Measurements from ENCODE around the gene MPHOSPH10. TPM values are rescaled to one million over a fixed set of nuclear protein-coding genes. Genes with fewer than 3 reads are reported as not detected.
A peak's percentile ranks its signal among the peaks of the same experiment; 100 is the strongest.
"Not testable (repeated sequence)": the region's sequence is repeated elsewhere in the genome, so short reads cannot be mapped to it uniquely, and the experiment has no call there.

The MPHOSPH10 gene, protein sequence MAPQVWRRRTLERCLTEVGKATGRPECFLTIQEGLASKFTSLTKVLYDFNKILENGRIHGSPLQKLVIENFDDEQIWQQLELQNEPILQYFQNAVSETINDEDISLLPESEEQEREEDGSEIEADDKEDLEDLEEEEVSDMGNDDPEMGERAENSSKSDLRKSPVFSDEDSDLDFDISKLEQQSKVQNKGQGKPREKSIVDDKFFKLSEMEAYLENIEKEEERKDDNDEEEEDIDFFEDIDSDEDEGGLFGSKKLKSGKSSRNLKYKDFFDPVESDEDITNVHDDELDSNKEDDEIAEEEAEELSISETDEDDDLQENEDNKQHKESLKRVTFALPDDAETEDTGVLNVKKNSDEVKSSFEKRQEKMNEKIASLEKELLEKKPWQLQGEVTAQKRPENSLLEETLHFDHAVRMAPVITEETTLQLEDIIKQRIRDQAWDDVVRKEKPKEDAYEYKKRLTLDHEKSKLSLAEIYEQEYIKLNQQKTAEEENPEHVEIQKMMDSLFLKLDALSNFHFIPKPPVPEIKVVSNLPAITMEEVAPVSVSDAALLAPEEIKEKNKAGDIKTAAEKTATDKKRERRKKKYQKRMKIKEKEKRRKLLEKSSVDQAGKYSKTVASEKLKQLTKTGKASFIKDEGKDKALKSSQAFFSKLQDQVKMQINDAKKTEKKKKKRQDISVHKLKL
- 34.4 TPM for polyA plus RNA-seq
- long read RNA-seq, donor 1, partial matches to known transcripts, result 6 of 8 reads
- long read RNA-seq, donor 1, other reads (novel, unspliced or antisense), result 0 of 8 reads
- long read RNA-seq, donor 2, transcript MPHOSPH10-201 (11 exons, 2,484 nt), result major isoform, 5 of 12 reads
- long read RNA-seq, donor 2, partial matches to known transcripts, result 5 of 12 reads
- long read RNA-seq, donor 2, other reads (novel, unspliced or antisense), result 0 of 12 reads
- long read RNA-seq, donor 3, result 0 reads
- long read RNA-seq, donor 4, result 0 reads
- long read RNA-seq, donor 5, partial matches to known transcripts, result 0 of 6 reads
- long read RNA-seq, donor 5, other reads (novel, unspliced or antisense), result 0 of 6 reads
- long read RNA-seq, donor 6, partial matches to known transcripts, result 0 of 8 reads
- long read RNA-seq, donor 6, other reads (novel, unspliced or antisense), result 0 of 8 reads
- long read RNA-seq, donor 7, partial matches to known transcripts, result 0 of 4 reads
- long read RNA-seq, donor 7, other reads (novel, unspliced or antisense), result 0 of 4 reads
- long read RNA-seq, donor 8, partial matches to known transcripts, result 0 of 6 reads
- long read RNA-seq, donor 8, other reads (novel, unspliced or antisense), result 0 of 6 reads
- long read RNA-seq, donor 9, partial matches to known transcripts, result 12 of 20 reads
- long read RNA-seq, donor 9, other reads (novel, unspliced or antisense), result 0 of 20 reads
- long read RNA-seq, donor 10, partial matches to known transcripts, result 13 of 20 reads
- long read RNA-seq, donor 10, other reads (novel, unspliced or antisense), result 0 of 20 reads
- long read RNA-seq, donor 11, partial matches to known transcripts, result 0 of 4 reads
- long read RNA-seq, donor 11, other reads (novel, unspliced or antisense), result 0 of 4 reads

DNA sequence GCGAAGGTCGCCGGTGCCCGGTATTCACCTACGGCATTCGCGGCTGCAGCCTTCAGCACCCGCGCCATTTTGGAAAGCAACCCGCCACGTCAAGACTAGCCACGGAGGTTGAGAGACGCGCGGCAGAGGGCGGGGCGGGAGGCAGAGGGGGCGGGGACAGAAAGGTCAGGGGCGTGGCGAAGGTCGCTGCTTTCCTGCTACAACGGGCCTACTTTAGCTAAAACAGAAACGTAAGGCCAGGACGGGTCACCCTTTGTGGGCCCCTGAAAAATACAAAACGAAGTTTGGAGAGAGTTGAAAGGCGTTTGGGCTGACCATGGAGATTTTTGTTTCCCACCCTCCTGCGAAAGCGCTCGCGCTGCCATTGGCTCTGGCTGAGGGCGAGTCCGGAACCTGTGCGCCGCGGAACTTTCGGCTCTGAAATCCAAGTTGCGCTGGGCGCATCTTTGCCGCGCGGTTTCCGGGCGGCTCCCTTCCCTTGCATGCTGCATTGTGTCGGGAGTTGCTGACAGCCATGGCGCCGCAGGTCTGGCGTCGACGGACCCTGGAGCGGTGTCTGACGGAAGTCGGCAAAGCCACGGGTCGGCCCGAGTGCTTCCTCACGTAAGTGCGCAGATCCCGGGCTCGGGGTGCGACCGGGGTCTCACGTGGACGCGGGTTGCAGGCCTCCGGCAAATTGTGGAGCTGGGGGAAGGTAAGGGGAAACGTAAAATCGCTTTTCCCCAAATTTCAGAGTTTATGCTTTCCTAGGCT, at the start of gene MPHOSPH10, which contains the start of gene MCEE:
TSS of gene MPHOSPH10 (plus strand) at position 483 of the 753 bp plus-strand sequence. CDS start at position 515, 32 bp downstream.
TSS of gene MCEE (minus strand) at position 78 of the 753 bp plus-strand sequence. CDS start at position 68, 10 bp downstream.
- no peaks in the 10 kb centered on the region for H3K27me3 ChIP-seq (ENCODE audit: control insufficient read depth, insufficient read depth, low read length)
- no peaks in the 10 kb centered on the region for H3K4me1 ChIP-seq (ENCODE audit: control insufficient read depth, insufficient read depth, low read length)
- H3K9me3 ChIP-seq (ENCODE audit: control insufficient read depth, low read depth, low read length), result no peaks in the 10 kb centered on the region
- WGBS (ENCODE audit: insufficient coverage, low lambda C conversion rate), result no CpG with 5 or more reads among the region's 67 CpGs
- H3K36me3 ChIP-seq (ENCODE audit: control insufficient read depth, insufficient read depth, low read length), result peaks cover 14% of the 10 kb centered on the region
- peak; percentile 86 to 95 for DNase-seq
- H3K4me3 ChIP-seq (ENCODE audit: low read length), result peak within 1 kb of the TSS; percentile 97
- peak within 1 kb of the TSS; percentile 93 for H3K27ac ChIP-seq (ENCODE audit: low read length)

DNA sequence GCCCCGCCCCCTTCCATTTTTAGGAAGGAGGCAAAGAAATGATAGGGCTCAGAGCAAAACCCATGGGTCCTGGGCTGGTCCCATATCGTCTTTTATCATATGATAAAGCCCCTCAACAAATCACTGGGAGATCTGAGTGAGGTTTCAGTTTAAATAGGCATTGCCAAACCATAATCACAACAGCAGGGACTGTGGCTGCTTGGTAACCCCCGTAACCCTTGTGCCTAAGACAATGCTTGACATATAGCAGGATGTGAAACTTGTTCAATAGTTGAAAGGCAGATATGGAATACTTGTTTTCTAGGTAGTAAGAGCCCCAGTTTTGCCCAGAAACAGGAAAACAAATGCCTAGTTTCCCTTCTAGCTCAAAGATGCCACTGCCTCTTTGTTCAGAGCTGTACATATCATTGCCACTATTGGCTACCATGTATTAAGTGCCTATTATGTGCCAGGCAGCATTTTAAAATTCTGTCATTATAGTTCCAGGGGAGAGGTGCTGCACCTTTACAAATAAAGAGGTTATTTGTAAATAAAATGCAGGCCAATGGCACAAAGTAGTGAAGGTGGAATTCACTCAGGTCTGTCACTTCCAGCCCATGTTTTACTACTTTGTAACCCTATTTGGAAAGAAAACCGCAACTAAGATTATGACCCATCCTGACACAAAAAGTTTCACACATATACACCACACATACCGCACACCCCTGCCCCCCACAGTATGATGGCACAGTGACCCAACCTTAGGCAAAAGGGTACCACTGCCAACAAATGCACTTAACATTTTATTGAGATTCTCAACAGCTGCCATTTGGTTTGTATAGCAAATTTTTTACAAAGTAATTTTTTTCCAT, 47.8 kb upstream of the MPHOSPH10 start:
- Histone ChIP-seq H3K4me1 (ENCODE audit: control insufficient read depth, insufficient read depth, low read length) (no peaks in the 10 kb centered on the region), H3K27me3 (ENCODE audit: control insufficient read depth, insufficient read depth, low read length) (peaks cover 16% of the 10 kb centered on the region), H3K4me3 (ENCODE audit: low read length) (no peak overlapping the region), H3K36me3 (ENCODE audit: control insufficient read depth, insufficient read depth, low read length) (peaks cover 15% of the 10 kb centered on the region), H3K9me3 (ENCODE audit: control insufficient read depth, low read depth, low read length) (no peaks in the 10 kb centered on the region), H3K27ac (ENCODE audit: low read length) (no peak overlapping the region)
- DNase-seq, result no peak
- no CpG with 5 or more reads among the region's 5 CpGs for WGBS (ENCODE audit: insufficient coverage, low lambda C conversion rate)

DNA sequence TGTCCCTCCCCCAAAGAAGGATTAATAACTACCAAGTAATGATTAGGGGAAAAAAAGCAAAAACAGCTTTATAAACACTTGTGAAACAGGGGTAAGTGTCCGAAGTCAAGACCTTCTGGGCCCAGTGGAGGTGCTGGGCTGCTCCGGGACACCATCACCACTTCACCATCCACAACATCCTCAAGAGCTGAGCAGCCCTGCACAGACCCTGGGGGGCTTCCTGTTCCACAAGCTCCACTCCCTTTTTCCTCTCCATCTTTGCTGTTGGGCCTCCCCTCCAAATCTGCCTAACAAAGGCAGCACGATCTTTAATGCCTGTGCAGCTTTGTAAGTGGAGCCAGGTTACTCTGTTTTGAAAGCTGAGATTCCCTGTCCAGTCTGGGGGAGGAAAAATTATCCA, 47.1 kb upstream of the MPHOSPH10 start:
- DNase-seq; H3K36me3 ChIP-seq (ENCODE audit: control insufficient read depth, insufficient read depth, low read length); H3K9me3 ChIP-seq (ENCODE audit: control insufficient read depth, low read depth, low read length); H3K4me3 ChIP-seq (ENCODE audit: low read length); H3K4me1 ChIP-seq (ENCODE audit: control insufficient read depth, insufficient read depth, low read length); H3K27ac ChIP-seq (ENCODE audit: low read length): not testable (repeated sequence)
- no CpG with 5 or more reads among the region's 3 CpGs for WGBS (ENCODE audit: insufficient coverage, low lambda C conversion rate)
- peaks cover 16% of the 10 kb centered on the region for H3K27me3 ChIP-seq (ENCODE audit: control insufficient read depth, insufficient read depth, low read length)

DNA sequence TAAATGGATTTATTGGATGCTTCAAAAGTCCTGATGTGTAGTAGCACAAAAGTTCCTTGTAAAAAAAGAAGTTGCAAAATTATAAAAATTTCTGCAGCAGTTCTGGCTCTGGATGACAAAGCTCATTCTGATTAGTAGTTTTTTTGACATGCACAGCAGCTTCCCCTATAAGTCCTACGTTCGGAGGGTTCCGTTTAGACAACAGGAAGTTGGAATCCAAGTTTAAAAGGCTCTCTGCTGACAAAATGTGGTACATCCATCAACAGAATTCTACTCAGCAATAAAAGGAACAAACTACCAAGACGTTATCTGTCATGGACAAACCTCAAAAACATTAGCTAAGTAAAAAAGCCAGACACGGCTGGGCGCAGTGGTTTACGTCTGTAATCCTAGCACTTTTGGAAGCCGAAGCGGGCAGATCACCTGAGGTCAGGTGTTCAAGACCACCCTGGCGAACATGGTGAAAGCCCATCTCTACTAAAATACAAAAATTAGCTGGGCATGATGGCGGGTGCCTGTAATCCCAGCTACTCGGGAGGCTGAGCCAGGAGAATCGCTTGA, 46.6 kb upstream of the MPHOSPH10 start:
- not testable (repeated sequence) for H3K27ac ChIP-seq (ENCODE audit: low read length); H3K36me3 ChIP-seq (ENCODE audit: control insufficient read depth, insufficient read depth, low read length); DNase-seq; H3K9me3 ChIP-seq (ENCODE audit: control insufficient read depth, low read depth, low read length); H3K4me3 ChIP-seq (ENCODE audit: low read length); H3K4me1 ChIP-seq (ENCODE audit: control insufficient read depth, insufficient read depth, low read length)
- WGBS (ENCODE audit: insufficient coverage, low lambda C conversion rate), result no CpG with 5 or more reads among the region's 13 CpGs
- H3K27me3 ChIP-seq (ENCODE audit: control insufficient read depth, insufficient read depth, low read length), result peaks cover 16% of the 10 kb centered on the region

DNA sequence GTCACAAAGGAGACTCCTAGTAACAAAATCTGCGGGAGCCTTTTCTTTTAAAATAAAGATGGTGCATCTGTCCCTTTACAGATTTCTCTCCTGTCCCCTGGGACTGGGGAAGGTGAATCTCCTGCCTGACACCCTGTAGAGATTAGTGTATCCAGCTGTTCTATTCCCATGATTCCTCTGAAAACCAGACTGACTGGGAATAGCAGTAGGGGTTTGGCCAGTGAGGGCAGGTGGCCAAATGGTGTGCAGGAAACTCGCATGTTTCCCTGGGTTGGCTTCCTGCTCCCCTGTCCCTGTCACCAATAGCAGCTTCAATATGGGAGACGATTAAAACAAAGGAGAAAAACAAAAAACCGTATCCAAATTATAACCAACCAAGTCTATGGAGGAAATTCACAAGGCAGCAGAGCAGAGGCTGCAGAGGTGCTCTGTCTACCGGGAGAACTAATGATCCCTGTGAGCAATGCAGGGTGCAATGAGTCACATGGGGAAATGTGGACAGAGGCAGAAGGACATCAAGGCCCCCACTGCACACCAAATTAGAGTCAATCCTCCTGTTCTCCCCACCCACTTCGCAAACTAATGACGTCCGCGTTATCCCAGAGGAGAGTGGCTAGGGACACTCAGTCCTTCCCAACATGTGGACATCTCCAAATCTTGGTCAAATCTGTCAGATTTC, 45.0 kb upstream of the MPHOSPH10 start:
- H3K9me3 ChIP-seq (ENCODE audit: control insufficient read depth, low read depth, low read length), result not testable (repeated sequence)
- WGBS (ENCODE audit: insufficient coverage, low lambda C conversion rate), result no CpG with 5 or more reads among the region's 9 CpGs

DNA sequence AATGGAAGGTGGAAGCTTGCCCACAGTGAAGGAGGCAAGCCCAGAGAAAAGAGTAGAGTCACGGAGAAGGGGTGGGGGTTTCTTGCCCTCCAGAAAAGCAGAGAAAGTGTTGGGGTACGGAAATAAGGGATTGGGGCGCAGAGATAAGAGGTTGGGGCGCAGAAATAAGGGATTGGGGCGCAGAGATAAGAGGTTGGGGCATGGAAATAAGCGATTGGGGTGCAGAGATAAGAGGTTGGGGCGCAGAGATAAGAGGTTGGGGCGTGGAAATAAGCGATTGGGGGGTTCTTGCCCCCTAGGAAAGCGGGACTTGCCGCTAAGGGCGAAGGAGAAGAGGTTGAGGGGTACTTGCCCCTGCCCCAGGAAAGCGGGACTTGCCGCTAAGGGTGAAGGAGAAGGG, 41.0 kb upstream of the MPHOSPH10 start:
- not testable (repeated sequence) for H3K4me1 ChIP-seq (ENCODE audit: control insufficient read depth, insufficient read depth, low read length); H3K9me3 ChIP-seq (ENCODE audit: control insufficient read depth, low read depth, low read length); H3K27ac ChIP-seq (ENCODE audit: low read length); H3K36me3 ChIP-seq (ENCODE audit: control insufficient read depth, insufficient read depth, low read length); DNase-seq; H3K4me3 ChIP-seq (ENCODE audit: low read length)
- WGBS (ENCODE audit: insufficient coverage, low lambda C conversion rate), result no CpG with 5 or more reads among the region's 14 CpGs
- peaks cover 16% of the 10 kb centered on the region for H3K27me3 ChIP-seq (ENCODE audit: control insufficient read depth, insufficient read depth, low read length)

More for the DNA sequence above, 45.0 kb upstream of the MPHOSPH10 start:
- H3K4me1 ChIP-seq (ENCODE audit: control insufficient read depth, insufficient read depth, low read length); H3K4me3 ChIP-seq (ENCODE audit: low read length); DNase-seq; H3K27ac ChIP-seq (ENCODE audit: low read length); H3K36me3 ChIP-seq (ENCODE audit: control insufficient read depth, insufficient read depth, low read length): not testable (repeated sequence)
- H3K27me3 ChIP-seq (ENCODE audit: control insufficient read depth, insufficient read depth, low read length), result peaks cover 16% of the 10 kb centered on the region

DNA sequence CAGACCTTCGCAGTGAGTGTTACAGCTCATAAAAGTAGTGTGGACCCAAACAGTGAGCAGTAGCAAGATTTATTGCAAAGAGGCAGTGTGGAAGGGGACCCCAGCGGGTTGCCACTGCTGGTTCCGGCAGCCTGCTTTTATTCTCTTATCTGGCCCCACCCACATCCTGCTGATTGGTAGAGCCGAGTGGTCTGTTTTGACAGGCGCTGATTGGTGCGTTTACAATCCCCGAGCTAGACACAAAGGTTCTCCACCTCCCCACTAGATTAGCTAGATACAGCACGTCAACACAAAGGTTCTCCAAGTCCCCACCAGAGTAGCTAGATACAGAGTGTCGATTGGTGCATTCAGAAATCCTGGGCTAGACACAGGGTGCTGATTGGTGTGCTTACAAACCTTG, 38.6 kb upstream of the MPHOSPH10 start:
- not testable (repeated sequence) for H3K27ac ChIP-seq (ENCODE audit: low read length); H3K4me3 ChIP-seq (ENCODE audit: low read length); DNase-seq; H3K4me1 ChIP-seq (ENCODE audit: control insufficient read depth, insufficient read depth, low read length); H3K27me3 ChIP-seq (ENCODE audit: control insufficient read depth, insufficient read depth, low read length); H3K9me3 ChIP-seq (ENCODE audit: control insufficient read depth, low read depth, low read length); H3K36me3 ChIP-seq (ENCODE audit: control insufficient read depth, insufficient read depth, low read length)
- WGBS (ENCODE audit: insufficient coverage, low lambda C conversion rate), result no CpG with 5 or more reads among the region's 9 CpGs

DNA sequence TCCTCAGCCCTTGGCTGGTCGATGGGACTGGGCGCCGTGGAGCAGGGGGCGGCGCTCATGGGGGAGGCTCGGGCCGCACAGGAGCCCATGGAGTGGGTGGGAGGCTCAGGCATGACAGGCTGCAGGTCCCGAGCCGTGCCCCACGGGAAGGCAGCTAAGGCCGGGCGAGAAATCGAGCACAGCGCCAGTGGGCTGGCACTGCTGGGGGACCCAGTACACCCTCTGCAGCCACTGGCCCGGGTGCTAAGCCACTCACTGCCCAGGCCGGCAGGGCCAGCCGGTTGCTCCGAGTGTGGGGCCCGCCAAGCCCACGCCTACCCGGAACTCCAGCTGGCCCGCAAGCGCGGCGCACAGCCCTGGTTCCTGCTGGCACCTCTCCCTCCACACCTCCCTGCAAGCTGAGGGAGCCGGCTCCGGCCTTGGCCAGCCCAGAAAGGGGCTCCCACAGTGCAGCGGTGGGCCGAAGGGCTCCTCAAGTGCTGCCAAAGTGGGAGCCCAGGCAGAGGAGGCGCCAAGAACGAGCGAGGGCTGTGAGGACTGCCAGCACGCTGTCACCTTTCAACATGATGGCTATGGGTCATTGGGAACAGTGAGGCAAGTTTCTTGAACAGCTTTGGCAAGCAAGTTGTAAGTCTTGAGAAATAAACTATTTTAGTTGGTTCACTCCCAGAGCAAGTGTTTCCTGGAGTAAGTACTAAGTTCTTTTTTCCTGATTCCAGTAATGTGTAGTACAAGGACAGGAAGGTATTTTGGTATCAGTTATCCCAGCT, 37.8 kb upstream of the MPHOSPH10 start:
- WGBS (ENCODE audit: insufficient coverage, low lambda C conversion rate), result no CpG with 5 or more reads among the region's 33 CpGs
- H3K4me3 ChIP-seq (ENCODE audit: low read length); H3K9me3 ChIP-seq (ENCODE audit: control insufficient read depth, low read depth, low read length); H3K4me1 ChIP-seq (ENCODE audit: control insufficient read depth, insufficient read depth, low read length); H3K27ac ChIP-seq (ENCODE audit: low read length); H3K27me3 ChIP-seq (ENCODE audit: control insufficient read depth, insufficient read depth, low read length); H3K36me3 ChIP-seq (ENCODE audit: control insufficient read depth, insufficient read depth, low read length); DNase-seq: not testable (repeated sequence)
